Activated naive CD4-positive, alpha-beta T cell (primary cell): Measurements from ENCODE around the gene GNAO1.
"Not testable (repeated sequence)": the region's sequence is repeated elsewhere in the genome, so short reads cannot be mapped to it uniquely, and the experiment has no call there.

Source experiments
- DNase-seq, 4 experiments: peaks; one replicate each; lab custom pipeline; 2025; lab: John Stamatoyannopoulos, UW

GNAO1 gene

DNA sequence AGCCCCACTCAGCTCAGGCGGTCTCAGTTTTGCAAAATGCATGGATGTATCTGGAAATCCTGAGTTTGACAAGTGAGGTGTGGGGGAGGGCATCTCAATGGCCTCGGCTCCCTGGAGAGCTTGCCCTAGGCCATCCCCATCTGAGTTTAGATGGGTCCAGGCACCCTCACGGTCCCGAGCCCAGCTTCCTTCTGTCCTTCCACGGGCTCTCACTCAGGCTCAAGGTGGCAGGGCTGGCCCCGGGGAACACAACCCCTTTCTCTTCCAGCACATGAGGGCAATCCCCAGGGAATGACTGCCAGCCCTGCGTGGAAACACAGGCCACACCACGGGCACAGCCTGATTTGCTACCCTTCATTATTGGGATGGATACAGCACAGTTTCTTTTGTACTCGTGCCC is 175.7 kb downstream of the GNAO1 start:
- no peak for DNase-seq

DNA sequence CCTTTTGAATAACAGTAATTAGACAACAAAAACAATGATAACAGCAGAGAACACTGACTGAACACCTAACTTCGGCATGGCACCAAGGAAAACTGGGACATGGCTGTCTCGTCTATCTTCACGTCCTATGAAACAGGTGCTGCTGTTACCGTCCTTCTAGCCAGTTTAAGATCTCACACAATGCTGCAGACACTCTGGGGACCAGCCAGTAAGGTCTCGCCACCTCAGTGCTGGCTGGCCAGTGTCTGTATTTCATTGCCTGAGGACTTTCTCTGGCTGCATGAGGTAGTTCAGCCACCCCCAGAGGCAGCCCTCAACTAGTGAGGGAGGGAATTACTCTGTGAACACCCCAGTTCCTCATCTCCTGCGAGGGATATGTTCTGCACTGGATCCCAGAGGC is 176.5 kb downstream of the GNAO1 start:
- DNase-seq = no peak

DNA sequence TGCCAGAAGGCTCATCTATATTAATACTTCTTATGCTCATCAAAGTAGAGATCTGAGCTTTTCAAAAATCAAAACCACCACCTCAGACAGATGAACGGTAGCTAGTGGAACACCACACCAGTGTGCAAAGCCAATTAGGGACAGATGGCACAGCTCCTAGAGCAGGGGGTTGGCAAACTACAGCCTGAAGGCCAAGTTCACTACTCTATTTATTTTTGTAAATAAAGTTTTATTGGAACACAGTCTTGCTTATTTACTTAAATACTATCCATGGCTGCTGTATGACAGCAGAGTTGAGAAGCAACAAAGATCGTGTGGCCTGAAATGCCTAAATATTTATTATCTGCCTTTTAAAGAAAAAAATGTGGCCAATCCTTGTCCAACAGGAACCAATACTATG is 177.3 kb downstream of the GNAO1 start:
- DNase-seq = no peak

DNA sequence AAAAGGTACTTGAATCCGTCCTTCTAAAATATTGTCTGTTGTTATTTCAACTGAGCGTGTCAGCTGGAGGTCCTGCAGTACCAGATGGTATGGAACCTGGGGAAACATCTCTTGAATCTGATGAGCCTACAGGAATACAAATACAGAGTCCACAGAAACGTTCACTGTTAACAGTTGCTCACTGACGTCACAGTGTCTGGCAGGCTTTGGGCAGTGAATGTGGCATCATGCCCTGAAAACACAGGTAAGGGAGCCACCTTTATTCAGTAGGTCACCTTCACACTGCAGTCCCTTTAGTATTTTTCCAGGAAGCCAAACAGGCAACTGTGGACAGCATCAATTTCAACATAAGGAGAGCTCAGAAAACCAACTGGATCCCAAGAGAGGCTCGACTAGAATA is 177.9 kb downstream of the GNAO1 start:
- no peak for DNase-seq

DNA sequence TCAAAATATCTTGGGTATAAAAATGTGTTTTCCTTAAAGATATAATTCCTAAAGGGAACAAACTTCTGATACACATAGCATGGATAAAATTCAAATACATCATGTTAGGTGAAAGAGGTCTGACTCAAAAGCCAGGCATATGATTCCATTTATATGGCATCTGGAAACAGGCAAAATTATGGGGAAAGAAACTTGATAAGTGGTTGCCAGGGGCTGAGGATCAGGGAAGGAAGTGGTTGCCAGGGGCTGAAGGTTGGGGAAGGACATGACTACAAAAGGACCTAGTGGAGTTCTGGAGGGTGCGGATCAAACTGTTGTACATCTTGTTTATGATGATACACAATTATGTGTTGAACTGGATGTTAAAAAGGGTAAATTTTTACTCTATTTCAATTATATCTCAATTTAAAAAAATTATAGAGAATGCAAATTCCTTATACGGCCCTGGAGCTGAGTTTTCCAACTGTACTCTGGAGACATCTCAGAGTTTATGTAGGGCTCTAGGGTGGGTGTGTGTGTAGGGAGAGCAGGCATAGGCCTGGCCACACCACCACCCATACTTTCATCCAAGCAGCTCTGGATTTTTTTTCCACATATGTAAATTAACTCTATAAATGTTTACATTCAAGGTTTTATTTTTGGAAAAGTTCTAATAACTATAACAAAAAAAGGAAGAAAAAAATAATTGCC is 179.0 kb downstream of the GNAO1 start:
- DNase-seq = no peak

DNA sequence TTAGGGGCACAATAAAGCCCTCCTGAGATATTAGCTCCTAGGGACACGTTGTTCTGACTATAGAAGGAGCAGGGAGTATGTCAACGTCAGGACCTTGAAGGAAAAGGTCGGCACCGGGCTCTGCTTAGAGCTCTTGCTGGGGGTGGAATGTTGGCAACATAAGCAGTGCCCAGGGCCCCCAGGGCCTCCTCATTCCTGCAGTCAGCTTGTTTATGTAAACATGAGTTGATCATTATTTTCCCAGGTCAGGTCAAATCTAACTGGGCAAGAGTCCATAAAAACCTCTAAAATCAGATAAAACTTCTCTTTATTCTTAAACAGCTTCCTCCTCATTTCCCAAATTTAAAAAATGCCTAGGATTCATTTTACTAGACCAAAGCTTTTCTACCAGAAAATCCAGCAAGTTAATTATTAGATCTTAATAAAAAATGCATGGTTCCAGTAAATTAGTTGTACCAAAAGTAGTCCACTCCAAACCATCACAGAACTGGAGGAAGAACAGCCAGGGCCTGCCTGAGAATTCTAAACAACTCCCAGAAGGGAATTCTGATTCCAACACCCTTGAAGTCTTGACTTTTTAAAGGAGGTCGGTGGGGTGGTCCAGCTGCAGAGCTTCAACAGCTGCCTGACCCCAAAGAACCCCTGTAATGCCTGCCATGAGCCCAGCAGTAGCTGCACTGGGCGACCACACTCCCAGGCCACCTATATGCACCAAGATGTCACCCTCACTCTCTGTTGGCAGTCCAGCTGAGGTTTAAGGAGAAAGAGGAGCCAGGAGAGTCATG is 179.8 kb downstream of the GNAO1 start:
- no peak for DNase-seq

DNA sequence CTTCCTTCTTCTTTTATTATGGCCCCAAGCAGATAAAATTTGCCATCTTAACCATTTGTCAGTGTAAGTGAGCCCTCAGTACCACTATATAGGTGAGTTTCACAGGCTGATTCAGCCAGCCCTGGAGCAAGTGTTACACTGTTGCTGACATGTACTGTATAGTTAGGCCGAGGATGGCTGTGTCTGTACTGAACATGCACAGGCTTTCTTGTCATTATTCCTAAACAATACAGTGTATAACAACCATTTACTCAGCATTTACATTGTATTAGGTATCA is 180.3 kb downstream of the GNAO1 start:
- DNase-seq = no peak

DNA sequence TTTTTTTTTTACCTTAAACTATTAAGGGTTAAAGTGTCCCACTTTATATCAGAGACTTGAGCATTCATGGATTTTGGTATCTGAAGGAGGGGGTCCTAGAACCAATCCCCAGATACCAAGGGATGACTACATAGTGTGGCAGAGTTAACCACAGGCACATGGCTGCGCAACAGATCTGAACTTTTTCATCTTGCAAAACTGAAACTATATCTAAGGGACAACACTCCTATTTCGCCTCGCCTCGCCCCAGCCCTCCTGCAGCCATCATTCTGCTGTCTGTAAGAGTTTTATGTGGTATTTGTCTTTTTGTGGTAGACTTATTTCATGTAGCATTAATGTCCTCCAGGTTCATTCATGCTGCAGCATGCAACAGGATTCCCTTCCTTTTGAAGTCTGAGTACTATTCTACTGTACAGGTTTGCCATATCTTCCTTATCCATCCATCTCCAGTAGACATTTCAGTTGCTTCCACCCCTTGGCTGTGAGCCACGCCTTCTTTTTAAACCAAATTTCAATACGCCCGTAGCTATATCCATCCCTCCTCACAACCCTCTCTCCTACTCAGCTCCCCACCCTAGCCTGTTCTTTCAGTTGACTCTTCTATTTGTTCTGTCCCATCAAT is 180.8 kb downstream of the GNAO1 start:
- no peak for DNase-seq

DNA sequence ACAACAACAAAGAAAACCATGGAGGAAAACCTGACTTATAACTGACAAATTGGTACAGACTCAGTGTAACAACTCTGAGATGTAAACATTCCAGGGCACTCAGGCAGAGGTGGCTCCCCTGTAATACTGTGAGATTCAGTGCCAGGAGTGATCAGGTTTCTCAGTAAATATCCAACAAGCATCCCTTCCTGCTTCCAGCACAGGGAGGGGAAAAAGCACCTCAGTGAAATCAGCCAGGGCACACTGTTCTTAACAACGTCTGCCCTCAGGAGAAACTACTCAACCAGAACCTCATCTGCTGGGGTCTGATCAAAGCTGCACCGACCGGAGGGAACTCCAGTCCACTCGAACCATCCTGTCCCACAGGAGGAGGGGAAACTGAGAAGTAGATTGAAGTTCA is 181.7 kb downstream of the GNAO1 start:
- DNase-seq = no peak

DNA sequence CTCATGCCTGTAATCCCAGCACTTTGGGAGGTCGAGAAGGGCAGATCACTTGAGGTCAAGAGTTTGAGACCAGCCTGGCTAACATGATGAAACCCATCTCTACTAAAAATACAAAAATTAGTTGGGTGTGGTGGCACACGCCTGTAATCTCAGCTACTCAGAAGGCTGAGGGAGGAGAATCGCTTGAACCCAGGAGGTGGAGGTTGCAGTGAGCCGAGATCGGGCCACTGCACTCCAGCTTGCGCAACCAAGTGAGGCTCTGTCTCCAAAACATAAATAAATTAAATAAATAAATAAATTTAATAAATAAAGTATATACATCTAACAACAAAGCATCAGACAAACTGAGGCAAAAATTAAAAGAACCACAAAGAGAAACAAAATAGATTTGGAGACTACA is 184.5 kb downstream of the GNAO1 start:
- DNase-seq = not testable (repeated sequence)

DNA sequence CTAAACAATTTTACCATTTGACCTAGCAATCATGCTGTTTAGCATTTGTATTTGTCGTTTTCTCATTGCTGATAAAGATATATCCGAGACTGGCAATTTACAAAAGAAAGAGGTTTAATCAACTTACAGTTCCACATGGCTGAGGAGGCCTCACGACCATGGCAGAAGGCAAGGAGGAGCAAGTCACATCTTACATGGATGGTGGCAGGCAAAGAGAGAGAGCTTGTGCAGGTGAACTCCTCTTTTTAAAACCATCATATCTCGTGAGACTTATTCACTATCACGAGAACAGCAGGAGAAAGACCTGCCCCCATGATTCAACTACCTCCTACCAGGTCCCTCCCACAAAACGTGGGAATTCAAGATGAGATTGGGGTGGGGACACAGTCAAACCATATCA is 187.8 kb downstream of the GNAO1 start:
- not testable (repeated sequence) for DNase-seq

DNA sequence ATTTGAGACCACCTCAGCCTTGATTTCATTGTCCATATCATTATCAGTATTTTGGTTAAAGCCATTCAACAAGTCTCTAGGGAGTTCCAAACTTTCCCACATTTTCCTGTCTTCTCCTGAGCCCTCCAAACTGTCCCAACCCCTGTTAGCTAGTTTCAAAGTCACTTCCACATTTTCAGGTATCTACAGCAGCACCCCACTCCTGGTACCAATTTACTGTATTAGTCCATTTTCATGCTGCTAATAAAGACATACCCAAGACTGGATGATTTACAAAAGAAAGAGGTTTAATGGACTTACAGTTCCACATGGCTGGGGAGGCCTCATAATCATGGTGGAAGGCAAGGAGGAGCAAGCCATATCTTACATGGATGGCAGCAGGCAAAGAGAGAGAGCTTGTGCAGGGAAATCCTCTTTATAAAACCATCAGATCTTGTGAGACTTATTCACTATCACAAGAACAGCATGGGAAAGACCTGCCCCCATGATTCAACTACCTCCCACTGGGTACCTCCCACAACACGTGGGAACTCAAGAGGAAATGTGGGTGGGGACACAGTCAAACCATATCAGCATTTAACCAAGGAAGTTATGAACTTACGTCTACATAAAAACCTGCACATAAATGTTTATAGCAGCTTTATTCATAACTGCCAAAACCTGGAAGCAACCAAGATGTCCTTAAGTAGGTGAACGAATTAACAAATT is 189.6 kb downstream of the GNAO1 start:
- DNase-seq = not testable (repeated sequence)

DNA sequence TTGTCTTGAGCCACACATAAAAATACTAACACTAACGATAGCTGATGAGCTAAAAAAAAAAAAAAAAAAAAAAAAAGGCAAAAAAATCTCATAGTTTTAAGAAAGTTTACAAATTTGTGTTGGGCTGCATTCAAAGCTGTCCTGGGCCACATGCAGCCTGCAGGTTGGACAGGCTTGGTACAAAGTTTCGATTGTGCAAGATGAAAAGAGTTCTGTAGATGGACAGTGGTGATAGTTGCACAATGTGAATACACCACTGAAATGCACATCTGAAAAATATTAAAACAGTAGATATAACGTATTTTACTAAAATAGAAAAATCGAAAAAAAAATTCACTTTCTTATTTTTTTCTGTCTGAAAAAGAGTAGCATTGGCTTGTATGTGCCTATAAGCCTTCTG is 191.2 kb downstream of the GNAO1 start:
- no peak for DNase-seq

DNA sequence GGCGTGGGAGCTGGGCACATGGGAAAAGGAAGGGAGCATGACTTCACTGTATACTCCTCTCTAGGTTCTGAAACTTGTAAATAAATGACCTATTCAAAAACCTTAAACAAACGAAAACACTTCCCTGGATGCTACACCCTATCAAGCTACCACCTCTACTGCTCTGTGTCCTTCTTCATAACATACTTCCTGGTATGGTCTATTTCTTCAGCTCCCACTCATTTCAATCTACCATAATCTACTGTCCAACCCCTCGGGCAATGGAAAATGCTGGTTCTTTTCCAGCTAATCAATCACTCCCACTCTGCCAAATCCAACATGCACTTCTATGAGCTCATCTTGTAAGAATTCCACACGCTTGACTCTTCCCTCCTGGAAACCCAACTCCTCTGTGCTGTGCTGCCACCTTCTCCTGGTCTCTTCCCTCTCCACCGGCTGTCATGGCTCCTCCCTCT is 191.6 kb downstream of the GNAO1 start:
- DNase-seq = no peak

DNA sequence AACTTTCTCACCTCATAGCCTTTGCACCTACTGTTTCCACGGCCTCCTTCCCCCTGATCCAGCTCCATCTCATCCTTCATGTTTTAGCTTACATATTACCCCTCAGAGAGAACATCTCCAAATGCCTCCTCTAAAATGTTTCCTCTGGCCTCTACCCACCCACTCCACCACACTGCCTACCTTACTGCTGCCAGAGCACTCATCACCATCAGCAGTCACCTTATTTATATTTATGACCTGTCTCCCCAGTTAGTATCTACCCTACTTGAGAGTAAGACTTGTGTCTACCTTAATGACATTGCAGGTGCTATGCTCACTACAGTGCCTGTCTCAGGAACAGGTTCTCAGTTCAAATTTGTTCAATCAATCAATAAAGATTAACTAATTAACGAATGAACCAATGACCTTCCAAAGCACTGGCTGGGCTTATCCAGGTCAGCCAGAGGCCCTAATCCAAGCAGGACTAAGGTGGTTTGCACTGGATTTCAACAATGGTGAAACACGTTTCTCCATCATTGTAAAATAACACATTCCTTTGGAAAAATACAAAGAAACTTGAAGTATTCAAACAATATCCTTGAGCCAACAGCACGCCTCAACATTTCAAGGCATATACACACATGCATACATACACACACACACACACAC is 192.9 kb downstream of the GNAO1 start:
- DNase-seq = no peak

DNA sequence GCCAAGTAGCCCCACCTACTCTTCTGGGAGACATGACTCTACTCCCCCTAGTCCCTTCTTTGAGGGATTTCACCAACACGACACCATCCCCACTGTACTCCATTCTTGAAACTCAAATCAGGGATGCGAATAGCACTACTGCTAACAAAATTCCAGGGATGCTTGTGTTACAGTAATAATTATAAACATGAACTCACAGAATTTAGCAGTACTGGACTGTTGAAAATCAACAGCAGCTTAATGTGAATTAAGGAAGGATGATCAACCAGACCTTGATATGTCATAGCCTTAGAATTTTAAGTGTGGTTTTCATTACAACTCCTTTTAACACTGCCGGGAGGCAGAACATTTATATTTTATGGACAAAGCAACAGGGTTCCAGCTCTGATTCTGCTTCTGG is 196.1 kb downstream of the GNAO1 start:
- no peak for DNase-seq

DNA sequence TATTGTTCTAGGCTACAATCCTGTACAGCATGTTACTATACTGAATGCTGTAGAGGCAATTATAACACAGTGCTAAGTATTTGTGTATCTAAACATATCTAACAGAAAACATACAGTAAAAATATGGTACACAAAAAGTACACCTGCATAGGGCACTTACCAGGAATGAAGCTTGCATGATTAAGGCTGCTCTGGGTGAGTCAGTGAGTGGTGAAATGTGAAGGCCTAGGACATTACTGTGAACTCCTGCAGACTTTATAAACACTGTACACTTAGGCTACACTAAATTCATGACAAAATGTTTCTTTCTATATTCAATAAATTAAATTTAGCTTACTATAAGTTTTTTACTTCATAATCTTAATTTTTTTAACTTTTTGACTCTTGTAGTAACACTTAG is 196.9 kb downstream of the GNAO1 start:
- DNase-seq = no peak

DNA sequence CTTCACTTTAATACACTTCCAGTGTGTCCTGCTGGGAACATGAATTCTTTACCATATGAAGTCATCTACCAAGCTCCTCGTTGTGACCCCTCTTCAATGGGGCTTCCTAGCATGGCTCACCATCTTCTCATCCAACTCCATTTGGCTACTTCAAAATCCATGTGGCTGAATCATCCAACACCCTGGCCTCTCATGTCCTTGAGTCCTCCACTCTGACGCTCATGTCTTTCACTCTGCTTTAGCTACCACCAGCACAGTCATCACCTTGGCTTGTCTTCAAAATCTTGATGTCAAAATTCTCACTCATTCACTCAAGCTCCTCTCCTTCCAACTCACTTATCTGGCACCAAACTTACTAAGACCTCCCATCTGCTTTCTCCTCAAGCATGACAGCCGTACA is 198.3 kb downstream of the GNAO1 start:
- no peak for DNase-seq

DNA sequence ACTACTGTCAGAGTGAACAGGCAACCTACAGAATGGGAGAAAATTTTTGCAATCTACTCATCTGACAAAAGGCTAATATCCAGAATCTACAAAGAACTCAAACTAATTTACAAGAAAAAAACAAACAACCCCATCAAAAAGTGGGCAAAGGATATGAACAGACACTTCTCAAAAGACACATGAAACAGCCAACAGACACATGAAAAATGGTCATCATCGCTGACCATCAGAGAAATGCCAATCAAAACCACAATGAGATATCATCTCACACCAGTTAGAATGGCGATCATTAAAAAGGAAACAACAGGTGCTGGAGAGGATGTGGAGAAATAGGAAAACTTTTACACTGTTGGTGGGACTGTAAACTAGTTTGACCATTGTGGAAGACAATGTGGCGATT is 205.4 kb downstream of the GNAO1 start:
- not testable (repeated sequence) for DNase-seq

DNA sequence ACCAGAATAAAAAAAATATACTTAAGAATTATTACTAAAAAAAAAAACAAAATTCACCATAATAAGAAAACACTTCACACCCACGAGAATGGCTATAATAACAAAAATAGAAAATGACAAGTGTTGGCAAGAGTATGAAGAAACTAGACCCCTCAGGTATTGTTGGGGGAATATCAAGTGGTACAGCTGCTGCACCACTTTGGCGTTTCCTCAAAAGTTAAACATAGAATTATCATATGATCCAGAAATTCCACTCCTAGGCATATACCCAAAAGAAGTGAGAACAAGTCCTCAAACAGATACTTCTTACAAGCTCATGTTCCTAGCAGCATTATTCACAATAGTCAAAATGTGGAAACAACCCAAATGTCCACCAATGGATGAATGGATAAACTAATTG is 207.8 kb downstream of the GNAO1 start:
- no peak for DNase-seq

DNA sequence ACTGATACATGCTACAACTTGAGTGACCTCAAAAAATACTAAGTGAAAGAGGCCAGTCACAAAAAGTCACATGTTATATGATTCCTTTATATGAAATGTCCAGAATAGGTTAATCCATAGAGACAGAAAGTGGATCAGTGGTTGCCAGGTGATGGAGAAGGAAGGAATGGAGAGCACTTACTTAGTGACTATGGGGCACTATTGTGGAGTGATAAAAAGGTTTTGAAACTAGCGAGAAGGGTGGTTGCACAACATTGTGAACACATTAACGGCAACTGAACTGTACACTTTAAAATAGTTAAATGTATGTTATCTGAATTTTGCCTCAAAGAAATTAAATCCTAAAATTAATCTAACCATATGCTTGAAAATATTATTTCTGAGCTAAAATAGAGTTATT is 208.2 kb downstream of the GNAO1 start:
- DNase-seq = no peak

DNA sequence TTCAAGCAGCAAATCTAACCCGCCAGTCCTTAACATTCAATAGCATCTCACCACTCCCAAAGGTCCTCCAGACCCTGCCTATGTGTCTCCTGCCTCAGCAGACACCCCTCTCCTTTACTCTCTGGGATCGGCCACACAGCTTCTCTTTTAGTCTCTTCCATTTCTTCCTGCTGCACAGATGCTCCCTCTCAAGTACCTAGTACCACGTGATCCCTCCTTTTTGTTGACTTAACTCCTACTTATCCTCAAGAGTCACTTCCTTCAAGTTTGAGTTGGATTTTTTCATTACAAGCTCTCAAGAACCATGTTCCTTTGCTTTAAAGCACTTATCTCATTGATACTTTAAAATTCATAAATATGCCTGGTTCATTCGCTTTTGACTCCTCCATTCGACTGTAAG is 209.2 kb downstream of the GNAO1 start:
- no peak for DNase-seq
